ENCODE results near the gene PCDHGC5. TPM values are rescaled to one million over a fixed set of nuclear protein-coding genes. Genes with fewer than 3 reads are reported as not detected.
A peak's percentile ranks its signal among the peaks of the same experiment; 100 is the strongest.

Gene PCDHGC5
- total RNA-seq, 4 donors from 2014 or later, result 0.26 to 1.7 (median 1.5) TPM

DNA sequence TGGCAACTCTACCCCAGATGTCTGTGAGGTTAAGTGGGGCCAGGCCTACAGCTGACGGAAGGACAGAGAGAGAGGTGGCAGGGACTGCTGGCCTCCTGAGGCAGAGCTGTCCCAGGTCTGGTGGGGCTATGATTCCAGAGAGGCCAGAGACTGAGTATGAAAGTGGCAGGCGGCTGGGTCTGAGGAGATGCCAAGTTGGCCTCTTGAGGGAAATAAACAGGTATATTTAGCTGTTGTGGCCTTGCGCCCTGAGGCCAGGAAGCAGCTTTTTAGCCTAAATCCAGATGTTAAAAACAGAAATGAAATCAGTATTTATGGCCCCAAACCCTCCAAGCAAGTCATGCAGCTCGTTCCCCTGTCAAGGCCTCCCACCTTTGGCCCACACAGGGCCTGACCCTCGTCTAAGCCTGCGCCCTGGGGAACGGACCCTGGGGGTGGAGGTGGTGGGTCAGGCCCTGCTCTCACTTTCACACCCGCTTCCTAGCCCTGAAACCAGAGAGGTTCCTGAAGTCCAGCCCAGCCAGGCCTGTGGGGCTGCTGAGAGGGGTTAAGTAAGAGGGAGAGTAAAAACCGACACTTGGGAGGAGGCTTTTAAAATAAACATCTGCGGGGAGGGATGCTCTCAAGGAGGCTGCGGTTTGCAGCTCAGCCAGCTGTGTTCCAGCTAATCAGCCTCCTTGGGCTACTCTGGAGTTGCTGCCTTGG is 18.7 kb downstream of the PCDHGC5 start:
- no peak for DNase-seq

DNA sequence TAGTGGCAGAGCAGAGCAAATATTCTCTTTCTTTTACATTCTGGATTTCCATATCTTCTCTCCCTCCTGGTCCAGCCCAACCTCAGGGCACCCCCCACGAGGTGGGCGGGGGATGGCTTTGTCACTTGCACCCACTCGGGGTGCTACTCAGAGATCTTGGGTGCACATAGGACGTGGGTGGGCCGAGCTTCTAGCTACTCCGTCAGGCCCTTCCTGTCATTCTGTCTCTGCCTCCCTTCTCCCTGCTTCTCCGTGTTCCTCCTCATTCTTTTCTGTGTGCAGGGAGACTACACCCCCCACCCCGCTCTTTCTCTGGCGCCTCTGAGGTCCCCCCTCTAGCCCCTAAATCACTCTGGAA is 19.5 kb downstream of the PCDHGC5 start:
- intact Hi-C loops (cut with DNase I), result no loop called here
- Histone ChIP-seq H3K9me3 (no peaks in the 10 kb centered on the region), H3K4me3 (peak overlapping the region in 3 of 4 donors; percentile 31 to 55 (median 35)), H3K36me3 (peaks cover 0 to 80% (median 0%) of the 10 kb centered on the region in 3 donors), H3K4me1 (peaks cover 8 to 58% (median 27%) of the 10 kb centered on the region in 3 donors), H3K27me3 (no peaks in the 10 kb centered on the region), H3K27ac (peak overlapping the region; percentile 73 to 92 (median 88))
- DNase-seq, result no peak
- 53 to 65% methylated on average over 9 of the region's 9 CpGs for WGBS, 2 donors
- TF ChIP-seq, protein P1, sequence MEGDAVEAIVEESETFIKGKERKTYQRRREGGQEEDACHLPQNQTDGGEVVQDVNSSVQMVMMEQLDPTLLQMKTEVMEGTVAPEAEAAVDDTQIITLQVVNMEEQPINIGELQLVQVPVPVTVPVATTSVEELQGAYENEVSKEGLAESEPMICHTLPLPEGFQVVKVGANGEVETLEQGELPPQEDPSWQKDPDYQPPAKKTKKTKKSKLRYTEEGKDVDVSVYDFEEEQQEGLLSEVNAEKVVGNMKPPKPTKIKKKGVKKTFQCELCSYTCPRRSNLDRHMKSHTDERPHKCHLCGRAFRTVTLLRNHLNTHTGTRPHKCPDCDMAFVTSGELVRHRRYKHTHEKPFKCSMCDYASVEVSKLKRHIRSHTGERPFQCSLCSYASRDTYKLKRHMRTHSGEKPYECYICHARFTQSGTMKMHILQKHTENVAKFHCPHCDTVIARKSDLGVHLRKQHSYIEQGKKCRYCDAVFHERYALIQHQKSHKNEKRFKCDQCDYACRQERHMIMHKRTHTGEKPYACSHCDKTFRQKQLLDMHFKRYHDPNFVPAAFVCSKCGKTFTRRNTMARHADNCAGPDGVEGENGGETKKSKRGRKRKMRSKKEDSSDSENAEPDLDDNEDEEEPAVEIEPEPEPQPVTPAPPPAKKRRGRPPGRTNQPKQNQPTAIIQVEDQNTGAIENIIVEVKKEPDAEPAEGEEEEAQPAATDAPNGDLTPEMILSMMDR (IDR thresholded peaks at IDR 0.05), result no peak
- no peak for TF ChIP-seq POLR2A (IDR thresholded peaks at IDR 0.05)

More for the DNA sequence above, 18.7 kb downstream of the PCDHGC5 start:
- no peaks in the 10 kb centered on the region for H3K27me3 ChIP-seq
- H3K4me3 ChIP-seq, result peak overlapping the region in 1 of 4 donors; percentile 55
- peak overlapping the region; percentile 73 to 92 (median 88) for H3K27ac ChIP-seq
- no peaks in the 10 kb centered on the region for H3K9me3 ChIP-seq
- peaks cover under 1 to 49% (median 22%) of the 10 kb centered on the region in 3 donors for H3K4me1 ChIP-seq
- peaks cover 0 to 89% (median 0%) of the 10 kb centered on the region in 3 donors for H3K36me3 ChIP-seq
- no peak for TF ChIP-seq POLR2A (IDR thresholded peaks at IDR 0.05)
- TF ChIP-seq, protein P1 (IDR thresholded peaks at IDR 0.05), result no peak
- 55 to 72% methylated on average over 9 to 10 of the region's 11 CpGs for WGBS, 2 donors
- intact Hi-C loops (cut with DNase I), result no loop called here

DNA sequence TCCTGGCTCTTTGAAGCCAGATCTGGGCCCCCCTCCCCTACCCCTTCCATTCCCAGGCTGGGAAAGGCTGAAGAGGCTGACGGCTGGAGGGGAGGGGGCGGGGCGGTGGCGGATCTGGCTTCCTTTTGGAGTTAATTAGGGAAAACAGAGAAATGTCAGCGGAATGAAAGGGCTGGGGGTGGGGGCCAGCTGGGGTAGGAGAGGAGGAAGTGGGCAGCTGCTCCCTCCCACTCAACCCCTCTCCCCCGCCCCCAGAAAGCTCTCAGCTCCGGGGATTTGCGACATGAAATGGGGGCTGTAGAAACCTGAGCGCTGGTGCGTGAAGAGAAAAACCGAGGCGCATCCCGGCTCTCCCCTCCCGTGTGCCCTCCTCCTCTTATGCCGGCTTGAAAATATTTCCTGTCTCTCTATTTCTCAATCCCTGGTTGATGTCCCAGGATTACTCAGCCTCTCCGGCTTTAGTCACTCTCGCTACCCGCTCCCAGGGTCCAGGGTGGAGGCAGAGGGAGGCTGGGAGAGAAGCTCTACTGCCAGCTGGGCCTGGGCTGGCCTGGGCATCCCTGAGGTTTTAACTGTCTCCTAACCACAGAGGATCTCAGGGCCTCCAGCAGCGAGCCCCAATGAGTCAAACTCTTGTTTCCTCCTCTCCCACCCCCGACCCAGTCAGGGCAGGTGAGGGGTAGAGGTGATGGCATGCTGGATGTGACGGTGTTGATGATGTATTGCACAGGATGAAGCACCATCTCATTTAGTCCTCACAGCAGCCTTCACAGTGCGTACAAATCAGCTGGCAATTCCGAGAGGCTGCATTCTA is 20.1 kb downstream of the PCDHGC5 start:
- Histone ChIP-seq H3K27me3 (no peaks in the 10 kb centered on the region), H3K9me3 (no peaks in the 10 kb centered on the region), H3K4me1 (peaks cover 13 to 64% (median 33%) of the 10 kb centered on the region in 3 donors), H3K36me3 (peaks cover 0 to 74% (median 0%) of the 10 kb centered on the region in 3 donors), H3K27ac (peak overlapping the region; percentile 73 to 92 (median 88)), H3K4me3 (peak overlapping the region in 3 of 4 donors; percentile 31 to 55 (median 35))
- TF ChIP-seq POLR2A (IDR thresholded peaks at IDR 0.05), result peak in 2 of 4 donors; percentile 31 to 46
- TF ChIP-seq, protein P1 (IDR thresholded peaks at IDR 0.05), result no peak
- intact Hi-C loops (cut with DNase I), result no loop called here
- no peak for DNase-seq
- WGBS, 2 donors, result 20 to 46% methylated on average over 14 to 16 of the region's 23 CpGs

DNA sequence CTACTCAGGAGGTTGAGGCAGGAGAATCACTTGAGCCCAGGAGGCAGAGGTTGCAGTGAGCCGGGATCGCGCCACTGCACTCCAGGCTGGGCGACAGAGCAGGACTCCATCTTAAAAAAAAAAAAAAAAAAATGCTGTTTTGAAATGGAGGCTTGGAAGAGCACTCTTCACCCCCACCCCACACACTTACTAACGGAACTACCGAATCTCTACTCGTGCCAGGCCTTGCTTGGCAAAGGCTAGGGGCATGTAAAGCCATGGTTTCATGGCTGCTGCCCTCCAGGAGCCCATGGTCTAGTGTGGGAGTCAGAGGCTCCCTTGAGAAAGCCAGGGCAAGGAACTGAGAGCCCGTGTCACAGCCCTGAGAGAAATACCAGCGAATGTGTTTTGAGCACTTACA is 21.3 kb downstream of the PCDHGC5 start:
- TF ChIP-seq POLR2A (IDR thresholded peaks at IDR 0.05), result no peak
- TF ChIP-seq, protein P1 (IDR thresholded peaks at IDR 0.05), result no peak
- H3K27me3 ChIP-seq, result no peaks in the 10 kb centered on the region
- peaks cover 0 to 63% (median 0%) of the 10 kb centered on the region in 3 donors for H3K36me3 ChIP-seq
- H3K9me3 ChIP-seq, result no peaks in the 10 kb centered on the region
- DNase-seq, result no peak
- intact Hi-C loops (cut with DNase I), result loop anchor here (5.0 kb wide), 1 partner anchor 33 kb away; the partner anchor contains the start of gene PCDHGC3
- H3K27ac ChIP-seq, result peak overlapping the region in 3 of 4 donors; percentile 87 to 92 (median 90)
- 86 to 87% methylated on average over 9 of the region's 9 CpGs for WGBS, 2 donors
- no peak overlapping the region for H3K4me3 ChIP-seq
- H3K4me1 ChIP-seq, result peaks cover 21 to 76% (median 44%) of the 10 kb centered on the region in 3 donors
